H9 (cell line): ENCODE measurements around the gene PDCD11. TPM values are rescaled to one million over a fixed set of nuclear protein-coding genes. Genes with fewer than 3 reads are reported as not detected.

Experiments used
- DNase-seq: peaks from one replicate; pipeline ENCODE4 v3.0.0-alpha.2; 2017
- H2AFZ ChIP-seq: one replicate; pipeline ENCODE4 v1.6.1; 2013; ENCODE audit warnings: mild to moderate bottlenecking, low read length, control low read depth, moderate library complexity
- H2AK5ac ChIP-seq: 2 replicates; pipeline ENCODE4 v1.6.1; 2013; ENCODE audit warnings: low read length, control low read depth, mixed read lengths; ENCODE audit not compliant: insufficient read length
- H2BK120ac ChIP-seq: one replicate; pipeline ENCODE4 v1.6.1; 2013; ENCODE audit warnings: low read depth, mild to moderate bottlenecking, low read length, control low read depth, inconsistent platforms; ENCODE audit not compliant: poor library complexity, severe bottlenecking
- H2BK12ac ChIP-seq: 2 replicates; pipeline ENCODE4 v1.6.1; 2013; ENCODE audit warnings: low read length, control low read depth, mixed read lengths, low read depth; ENCODE audit not compliant: insufficient read length
- H2BK15ac ChIP-seq: 2 replicates; pipeline ENCODE4 v1.6.1; 2013; ENCODE audit warnings: low read depth, low read length, control low read depth
- H2BK20ac ChIP-seq: one replicate; pipeline ENCODE4 v1.6.1; 2013; ENCODE audit warnings: low read depth, mild to moderate bottlenecking, low read length, control low read depth, inconsistent platforms; ENCODE audit not compliant: poor library complexity, severe bottlenecking
- H2BK5ac ChIP-seq: 2 replicates; pipeline ENCODE4 v1.6.1; 2013; ENCODE audit warnings: low read length, control low read depth, mixed read lengths; ENCODE audit not compliant: insufficient read length
- H3K14ac ChIP-seq: 2 replicates; pipeline ENCODE4 v1.6.1; 2013; ENCODE audit warnings: low read length, control low read depth; ENCODE audit not compliant: insufficient read depth
- H3K18ac ChIP-seq: 2 replicates; pipeline ENCODE4 v1.6.1; 2013; ENCODE audit warnings: low read depth, mild to moderate bottlenecking, mixed read lengths, low read length, control low read depth; ENCODE audit not compliant: insufficient read length
- H3K23ac ChIP-seq: 2 replicates; pipeline ENCODE4 v1.6.1; 2013; ENCODE audit warnings: low read length, control low read depth, mixed read lengths, low read depth; ENCODE audit not compliant: insufficient read length
- H3K23me2 ChIP-seq: 2 replicates; pipeline ENCODE4 v1.6.1; 2013; ENCODE audit warnings: low read depth, mild to moderate bottlenecking, mixed read lengths, low read length, control low read depth; ENCODE audit not compliant: insufficient read length, poor library complexity, severe bottlenecking
- H3K27ac ChIP-seq: 2 replicates; pipeline ENCODE4 v1.5.1; 2013; ENCODE audit warnings: low read length, control low read depth, mixed read lengths, low read depth; ENCODE audit not compliant: insufficient read length
- H3K27me3 ChIP-seq: 2 replicates; pipeline ENCODE4 v1.6.1; 2013; ENCODE audit warnings: low read length, control low read depth, inconsistent platforms; ENCODE audit not compliant: insufficient read depth
- H3K4ac ChIP-seq: 2 replicates; pipeline ENCODE4 v1.6.1; 2013; ENCODE audit warnings: low read depth, mild to moderate bottlenecking, control low read depth, inconsistent platforms, low read length, moderate library complexity
- H3K4me1 ChIP-seq: 2 replicates; pipeline ENCODE4 v1.6.1; 2013; ENCODE audit warnings: low read length, control low read depth, inconsistent platforms; ENCODE audit not compliant: insufficient read depth
- H3K4me2 ChIP-seq: 2 replicates; pipeline ENCODE4 v1.6.1; 2013; ENCODE audit warnings: low read length, control low read depth, mixed read lengths; ENCODE audit not compliant: insufficient read length, insufficient read depth
- H3K56ac ChIP-seq: 2 replicates; pipeline ENCODE4 v1.6.1; 2013; ENCODE audit warnings: low read depth, mild to moderate bottlenecking, mixed read lengths, low read length, control low read depth; ENCODE audit not compliant: insufficient read length
- H3K79me1 ChIP-seq: 2 replicates; pipeline ENCODE4 v1.6.1; 2013; ENCODE audit warnings: low read depth, mild to moderate bottlenecking, moderate library complexity, low read length, control low read depth, inconsistent platforms; ENCODE audit not compliant: insufficient read depth, poor library complexity, severe bottlenecking
- H3K79me2 ChIP-seq: 2 replicates; pipeline ENCODE4 v1.6.1; 2013; ENCODE audit warnings: low read length, control low read depth, inconsistent platforms; ENCODE audit not compliant: insufficient read depth
- H3K9ac ChIP-seq: 2 replicates; pipeline ENCODE4 v1.6.1; 2013; ENCODE audit warnings: low read length, control low read depth, mixed read lengths; ENCODE audit not compliant: insufficient read length; ENCODE audit errors: extremely low read depth
- H3K9me3 ChIP-seq: one replicate; pipeline ENCODE4 v1.6.1; 2013; ENCODE audit warnings: low read depth, low read length, inconsistent platforms; ENCODE audit not compliant: control insufficient read depth
- H3T11ph ChIP-seq: one replicate; pipeline ENCODE4 v1.6.1; 2013; ENCODE audit warnings: mild to moderate bottlenecking, low read length, control low read depth, inconsistent platforms
- H4K20me1 ChIP-seq: one replicate; pipeline ENCODE4 v1.6.1; 2013; ENCODE audit not compliant: control insufficient read depth, insufficient read length, insufficient read depth
- H4K5ac ChIP-seq: 2 replicates; pipeline ENCODE4 v1.6.1; 2013; ENCODE audit warnings: low read depth, mild to moderate bottlenecking, mixed read lengths, low read length, control low read depth; ENCODE audit not compliant: insufficient read length
- H4K8ac ChIP-seq: replicated peaks from 2 replicates; pipeline ENCODE4 v1.6.1; 2013; ENCODE audit warnings: low read length, control low read depth, mixed read lengths, low read depth; ENCODE audit not compliant: insufficient read length
- H4K91ac ChIP-seq: 2 replicates; pipeline ENCODE4 v1.6.1; 2013; ENCODE audit warnings: low read depth, mild to moderate bottlenecking, moderate library complexity, mixed read lengths, low read length, control low read depth; ENCODE audit not compliant: insufficient read length
- H3K27ac Mint-ChIP-seq, 3 experiments: 2 replicates in 2 of 3; 3 replicates in 1 of 3; pipeline ENCODE4 v1.8.0; 2020 to 2021; ENCODE audit warnings: mixed read lengths in 3 of 3, mild to moderate bottlenecking in 1 of 3, moderate library complexity in 1 of 3
- H3K27me3 Mint-ChIP-seq: 2 replicates; pipeline ENCODE4 v1.8.0; 2021; ENCODE audit warnings: low read depth, mild to moderate bottlenecking, moderate library complexity, mixed read lengths
- H3K36me3 Mint-ChIP-seq, 3 experiments: 2 replicates in 2 of 3; 3 replicates in 1 of 3; pipeline ENCODE4 v1.8.0; 2020 to 2021; ENCODE audit warnings: low read depth in 3 of 3, mixed read lengths in 3 of 3; ENCODE audit not compliant: insufficient read depth in 1 of 3
- H3K4me1 Mint-ChIP-seq, 2 experiments: 2 replicates each; pipeline ENCODE4 v1.8.0; 2020; ENCODE audit warnings: mixed read lengths in 2 of 2
- H3K4me3 Mint-ChIP-seq, 2 experiments: 2 replicates in 1 of 2; 3 replicates in 1 of 2; pipeline ENCODE4 v1.8.0; 2020 to 2021; ENCODE audit warnings: mild to moderate bottlenecking in 2 of 2, mixed read lengths in 2 of 2, moderate library complexity in 1 of 2
- H3K9me3 Mint-ChIP-seq, 2 experiments: 2 replicates in 1 of 2; 3 replicates in 1 of 2; pipeline ENCODE4 v1.8.0; 2020; ENCODE audit warnings: mild to moderate bottlenecking in 2 of 2, mixed read lengths in 2 of 2, moderate library complexity in 1 of 2
- WGBS: extraction: QIAGEN DNeasy Blood & Tissue Kit; methylation state at CpG from one replicate; pipeline ENCODE4 v1.1.7; 2013; ENCODE audit warnings: missing lambda C conversion rate, low lambda C conversion rate, mixed read lengths; ENCODE audit not compliant: insufficient read length; ENCODE audit errors: extremely low coverage; 5-methylcytosine and 5-hydroxymethylcytosine counted together
- total RNA-seq: library from RNA; stranded (reverse); gene quantifications from 2 replicates; pipeline ENCODE4 v1.2.1, GENCODE V29; 2021
- TF ChIP-seq, protein P1 (sequence below): fragments of 200-600 bp; sonication (generic); conservative IDR thresholded peaks from 3 replicates; pipeline ENCODE4 v1.8.0; 2021; ENCODE audit warnings: antibody characterized with exemption, mild to moderate bottlenecking

Gene PDCD11
- total RNA-seq, 1 experiment from 2014 or later: 99.5 TPM

DNA sequence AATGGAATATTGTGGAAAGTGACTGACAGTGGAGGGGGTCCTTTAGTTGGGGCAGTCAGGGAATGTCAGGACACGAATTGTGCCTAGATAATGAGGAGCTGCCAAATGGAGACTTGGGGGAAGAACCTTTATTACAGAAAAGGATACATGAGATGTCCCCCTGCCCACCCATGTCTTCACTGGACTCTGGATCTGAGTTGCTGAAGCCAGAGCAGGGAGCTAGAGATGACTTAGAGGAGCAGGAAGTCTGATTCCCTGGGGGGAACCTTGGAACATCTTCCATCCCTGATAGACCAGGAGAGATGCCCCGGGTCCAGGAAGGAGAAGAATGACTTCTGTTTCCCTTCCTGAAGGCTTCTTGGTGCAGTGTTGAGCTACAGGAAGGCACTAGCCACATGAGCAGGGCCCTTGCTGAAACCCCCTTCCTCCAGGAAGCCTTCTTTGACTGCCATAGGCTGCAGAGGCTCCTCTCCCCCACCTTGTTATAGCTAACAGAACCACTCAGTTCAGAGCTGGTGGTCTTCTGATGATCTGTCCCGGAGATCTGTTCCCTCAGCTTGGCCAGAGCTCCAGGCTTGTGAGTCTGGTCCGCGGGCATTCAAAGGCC lies 96.3 kb downstream of the PDCD11 start:
- H2AFZ ChIP-seq: no peak overlapping the region
- peaks cover 4% of the 10 kb centered on the region for H3K23me2 ChIP-seq
- H3K4me1 ChIP-seq: no peaks in the 10 kb centered on the region; the same call in 1 of the 2 replicates
- H2BK20ac ChIP-seq: no peak overlapping the region
- no peak overlapping the region for H3T11ph ChIP-seq
- no peak overlapping the region for H3K23ac ChIP-seq
- Mint-ChIP-seq H3K4me1 (peaks cover 17 to 21% of the 10 kb centered on the region in 2 experiments), H3K27ac (no peak overlapping the region), H3K9me3 (no peaks in the 10 kb centered on the region), H3K36me3 (no peaks in the 10 kb centered on the region), H3K4me3 (peak overlapping the region; percentile 72 to 84), H3K27me3 (peaks cover 66% of the 10 kb centered on the region)
- peaks cover 10% of the 10 kb centered on the region; the same call in 1 of the 2 replicates for H3K27me3 ChIP-seq
- no peak overlapping the region for H3K4ac ChIP-seq
- WGBS: no CpG with 5 or more reads among the region's 5 CpGs
- peak overlapping the region; percentile 39 for H3K4me2 ChIP-seq
- no peak overlapping the region for H3K18ac ChIP-seq
- H4K5ac ChIP-seq: no peak overlapping the region
- TF ChIP-seq, protein P1, sequence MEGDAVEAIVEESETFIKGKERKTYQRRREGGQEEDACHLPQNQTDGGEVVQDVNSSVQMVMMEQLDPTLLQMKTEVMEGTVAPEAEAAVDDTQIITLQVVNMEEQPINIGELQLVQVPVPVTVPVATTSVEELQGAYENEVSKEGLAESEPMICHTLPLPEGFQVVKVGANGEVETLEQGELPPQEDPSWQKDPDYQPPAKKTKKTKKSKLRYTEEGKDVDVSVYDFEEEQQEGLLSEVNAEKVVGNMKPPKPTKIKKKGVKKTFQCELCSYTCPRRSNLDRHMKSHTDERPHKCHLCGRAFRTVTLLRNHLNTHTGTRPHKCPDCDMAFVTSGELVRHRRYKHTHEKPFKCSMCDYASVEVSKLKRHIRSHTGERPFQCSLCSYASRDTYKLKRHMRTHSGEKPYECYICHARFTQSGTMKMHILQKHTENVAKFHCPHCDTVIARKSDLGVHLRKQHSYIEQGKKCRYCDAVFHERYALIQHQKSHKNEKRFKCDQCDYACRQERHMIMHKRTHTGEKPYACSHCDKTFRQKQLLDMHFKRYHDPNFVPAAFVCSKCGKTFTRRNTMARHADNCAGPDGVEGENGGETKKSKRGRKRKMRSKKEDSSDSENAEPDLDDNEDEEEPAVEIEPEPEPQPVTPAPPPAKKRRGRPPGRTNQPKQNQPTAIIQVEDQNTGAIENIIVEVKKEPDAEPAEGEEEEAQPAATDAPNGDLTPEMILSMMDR: no peak
- H4K91ac ChIP-seq: no peak overlapping the region
- no peak overlapping the region for H3K27ac ChIP-seq
- no peak overlapping the region for H3K14ac ChIP-seq
- H2AK5ac ChIP-seq: no peak overlapping the region
- no peaks in the 10 kb centered on the region for H3K9me3 ChIP-seq
- H3K79me1 ChIP-seq: no peaks in the 10 kb centered on the region
- no peak overlapping the region for H3K9ac ChIP-seq
- H2BK12ac ChIP-seq: no peak overlapping the region
- H2BK15ac ChIP-seq: no peak overlapping the region
- DNase-seq: no peak
- no peaks in the 10 kb centered on the region for H3K79me2 ChIP-seq
- no peak overlapping the region for H2BK5ac ChIP-seq
- H4K20me1 ChIP-seq: no peaks in the 10 kb centered on the region
- H4K8ac ChIP-seq: no peak overlapping the region
- H3K56ac ChIP-seq: no peak overlapping the region
- no peak overlapping the region for H2BK120ac ChIP-seq
